Ishikawa (cell line): Measurements from ENCODE around the gene BACH2.

Experiments
- CEBPB ChIP-seq: IDR thresholded peaks from 2 replicates; pipeline ENCODE4 v1.6.1; 2012
- EP300 ChIP-seq: IDR thresholded peaks from 2 replicates; pipeline ENCODE4 v1.6.1; 2012; ENCODE audit warnings: borderline replicate concordance
- NFIC ChIP-seq: IDR thresholded peaks from 2 replicates; pipeline ENCODE4 v1.6.1; 2012
- RAD21 ChIP-seq: IDR thresholded peaks from 2 replicates; pipeline ENCODE4 v1.6.1; 2012; ENCODE audit warnings: low read depth
- TEAD4 ChIP-seq: IDR thresholded peaks from 2 replicates; pipeline ENCODE4 v1.6.1; 2012
- YY1 ChIP-seq: IDR thresholded peaks from 2 replicates; pipeline ENCODE4 v1.6.1; 2012; ENCODE audit warnings: low read depth
- TF ChIP-seq, protein P1 (sequence below): IDR thresholded peaks from 2 replicates; pipeline ENCODE4 v1.6.1; 2012; ENCODE audit warnings: low read depth, mild to moderate bottlenecking
- TF ChIP-seq, protein P2 (sequence below): IDR thresholded peaks from 2 replicates; pipeline ENCODE4 v1.6.1; 2012

DNA sequence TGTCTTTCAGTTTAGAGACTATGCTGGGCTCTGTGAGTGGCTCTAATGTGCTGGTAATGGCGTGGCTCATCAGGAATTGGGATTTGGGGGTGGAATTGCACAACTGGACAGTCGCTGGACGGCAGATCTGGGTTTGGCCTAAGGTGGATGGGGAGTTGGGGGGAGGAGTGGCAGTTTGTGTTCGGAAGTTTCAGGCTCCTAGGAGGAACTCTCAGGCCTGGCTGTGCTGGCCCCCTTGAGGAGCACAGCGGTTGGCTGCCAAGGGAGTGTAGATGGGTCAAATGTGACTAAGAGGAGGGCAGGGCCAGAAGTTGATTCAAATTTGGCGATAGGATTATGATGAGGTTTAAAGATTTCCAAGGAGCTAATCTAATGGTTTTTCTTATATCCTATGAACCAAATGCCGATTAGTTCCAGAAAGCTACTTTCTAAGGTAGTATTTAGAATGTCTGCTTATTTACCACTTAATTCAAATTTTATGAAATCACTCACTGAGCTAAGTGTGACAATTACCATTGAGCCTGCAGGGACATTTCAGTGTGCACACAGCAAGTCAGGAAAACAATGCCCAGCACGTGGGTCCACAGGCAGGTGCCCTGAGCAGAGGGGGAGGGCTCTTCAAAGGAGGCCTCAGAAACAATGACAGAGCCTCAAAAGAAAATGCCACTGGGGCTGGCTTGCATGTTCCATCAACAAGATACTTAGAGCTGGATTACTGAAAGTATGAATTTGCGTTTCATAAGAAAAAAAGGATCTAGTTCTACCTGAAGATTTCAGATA is 291.4 kb downstream of the BACH2 start:
- TF ChIP-seq NFIC (no peak), EP300 (no peak), RAD21 (no peak), YY1 (no peak), TEAD4 (no peak), CEBPB (no peak)
- TF ChIP-seq, protein P1, sequence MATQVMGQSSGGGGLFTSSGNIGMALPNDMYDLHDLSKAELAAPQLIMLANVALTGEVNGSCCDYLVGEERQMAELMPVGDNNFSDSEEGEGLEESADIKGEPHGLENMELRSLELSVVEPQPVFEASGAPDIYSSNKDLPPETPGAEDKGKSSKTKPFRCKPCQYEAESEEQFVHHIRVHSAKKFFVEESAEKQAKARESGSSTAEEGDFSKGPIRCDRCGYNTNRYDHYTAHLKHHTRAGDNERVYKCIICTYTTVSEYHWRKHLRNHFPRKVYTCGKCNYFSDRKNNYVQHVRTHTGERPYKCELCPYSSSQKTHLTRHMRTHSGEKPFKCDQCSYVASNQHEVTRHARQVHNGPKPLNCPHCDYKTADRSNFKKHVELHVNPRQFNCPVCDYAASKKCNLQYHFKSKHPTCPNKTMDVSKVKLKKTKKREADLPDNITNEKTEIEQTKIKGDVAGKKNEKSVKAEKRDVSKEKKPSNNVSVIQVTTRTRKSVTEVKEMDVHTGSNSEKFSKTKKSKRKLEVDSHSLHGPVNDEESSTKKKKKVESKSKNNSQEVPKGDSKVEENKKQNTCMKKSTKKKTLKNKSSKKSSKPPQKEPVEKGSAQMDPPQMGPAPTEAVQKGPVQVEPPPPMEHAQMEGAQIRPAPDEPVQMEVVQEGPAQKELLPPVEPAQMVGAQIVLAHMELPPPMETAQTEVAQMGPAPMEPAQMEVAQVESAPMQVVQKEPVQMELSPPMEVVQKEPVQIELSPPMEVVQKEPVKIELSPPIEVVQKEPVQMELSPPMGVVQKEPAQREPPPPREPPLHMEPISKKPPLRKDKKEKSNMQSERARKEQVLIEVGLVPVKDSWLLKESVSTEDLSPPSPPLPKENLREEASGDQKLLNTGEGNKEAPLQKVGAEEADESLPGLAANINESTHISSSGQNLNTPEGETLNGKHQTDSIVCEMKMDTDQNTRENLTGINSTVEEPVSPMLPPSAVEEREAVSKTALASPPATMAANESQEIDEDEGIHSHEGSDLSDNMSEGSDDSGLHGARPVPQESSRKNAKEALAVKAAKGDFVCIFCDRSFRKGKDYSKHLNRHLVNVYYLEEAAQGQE: no peak
- TF ChIP-seq, protein P2, sequence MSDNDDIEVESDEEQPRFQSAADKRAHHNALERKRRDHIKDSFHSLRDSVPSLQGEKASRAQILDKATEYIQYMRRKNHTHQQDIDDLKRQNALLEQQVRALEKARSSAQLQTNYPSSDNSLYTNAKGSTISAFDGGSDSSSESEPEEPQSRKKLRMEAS: peak; percentile 49; the same call in 1 of the 2 replicates
